Omental fat pad (tissue), 4 donors: ENCODE results near the gene FSTL5. TPM values are rescaled to one million over a fixed set of nuclear protein-coding genes. Genes with fewer than 3 reads are reported as not detected.

Experiments used
- ATAC-seq: fragments of 150-250 bp; one replicate; pipeline ENCODE4 v1.9.1; 2016; ENCODE audit warnings: mild to moderate bottlenecking, moderate library complexity; ENCODE audit not compliant: low FRiP score
- DNase-seq: peaks from one replicate; pipeline ENCODE4 v3.0.0-alpha.2; 2019; ENCODE audit warnings: low spot score
- total RNA-seq, 4 donors: library from RNA; depleted of rRNA; stranded (reverse); fragments of >200 nt; gene quantifications; one replicate each; pipeline ENCODE4 v1.1.0, GENCODE V29; 2016
- TF ChIP-seq, protein P1 (sequence below), 3 donors: fragments of 450-650 bp; IDR thresholded peaks; one replicate each; pipeline ENCODE4 v1.5.1; 2016 to 2017; ENCODE audit warnings: antibody characterized with exemption in 3 of 3, mild to moderate bottlenecking in 3 of 3, moderate library complexity in 2 of 3

Gene FSTL5
- total RNA-seq, 4 donors from 2014 or later, result not detected

DNA sequence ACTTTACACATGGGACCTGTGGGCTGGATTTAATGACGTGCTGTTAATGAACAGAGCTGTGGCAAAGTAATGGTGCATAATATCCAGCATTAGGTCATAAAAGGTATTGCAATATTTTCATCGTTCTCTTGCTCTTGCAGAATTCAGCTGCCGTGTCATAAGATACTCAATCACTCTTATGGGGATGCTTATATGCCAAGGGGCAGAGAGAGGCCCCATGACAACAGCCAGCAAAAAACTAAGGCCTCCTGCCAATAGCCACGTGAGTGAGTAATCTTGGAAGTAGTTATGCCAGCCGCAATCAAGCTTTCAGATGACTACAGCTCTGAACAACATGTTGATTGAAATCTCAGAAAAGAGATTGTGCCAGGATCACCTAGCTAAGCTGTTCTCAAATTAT is 616.9 kb downstream of the FSTL5 start:
- DNase-seq (no peak), ATAC-seq (no peak)
- TF ChIP-seq, protein P1, sequence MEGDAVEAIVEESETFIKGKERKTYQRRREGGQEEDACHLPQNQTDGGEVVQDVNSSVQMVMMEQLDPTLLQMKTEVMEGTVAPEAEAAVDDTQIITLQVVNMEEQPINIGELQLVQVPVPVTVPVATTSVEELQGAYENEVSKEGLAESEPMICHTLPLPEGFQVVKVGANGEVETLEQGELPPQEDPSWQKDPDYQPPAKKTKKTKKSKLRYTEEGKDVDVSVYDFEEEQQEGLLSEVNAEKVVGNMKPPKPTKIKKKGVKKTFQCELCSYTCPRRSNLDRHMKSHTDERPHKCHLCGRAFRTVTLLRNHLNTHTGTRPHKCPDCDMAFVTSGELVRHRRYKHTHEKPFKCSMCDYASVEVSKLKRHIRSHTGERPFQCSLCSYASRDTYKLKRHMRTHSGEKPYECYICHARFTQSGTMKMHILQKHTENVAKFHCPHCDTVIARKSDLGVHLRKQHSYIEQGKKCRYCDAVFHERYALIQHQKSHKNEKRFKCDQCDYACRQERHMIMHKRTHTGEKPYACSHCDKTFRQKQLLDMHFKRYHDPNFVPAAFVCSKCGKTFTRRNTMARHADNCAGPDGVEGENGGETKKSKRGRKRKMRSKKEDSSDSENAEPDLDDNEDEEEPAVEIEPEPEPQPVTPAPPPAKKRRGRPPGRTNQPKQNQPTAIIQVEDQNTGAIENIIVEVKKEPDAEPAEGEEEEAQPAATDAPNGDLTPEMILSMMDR (IDR thresholded peaks at IDR 0.05), result no peak

DNA sequence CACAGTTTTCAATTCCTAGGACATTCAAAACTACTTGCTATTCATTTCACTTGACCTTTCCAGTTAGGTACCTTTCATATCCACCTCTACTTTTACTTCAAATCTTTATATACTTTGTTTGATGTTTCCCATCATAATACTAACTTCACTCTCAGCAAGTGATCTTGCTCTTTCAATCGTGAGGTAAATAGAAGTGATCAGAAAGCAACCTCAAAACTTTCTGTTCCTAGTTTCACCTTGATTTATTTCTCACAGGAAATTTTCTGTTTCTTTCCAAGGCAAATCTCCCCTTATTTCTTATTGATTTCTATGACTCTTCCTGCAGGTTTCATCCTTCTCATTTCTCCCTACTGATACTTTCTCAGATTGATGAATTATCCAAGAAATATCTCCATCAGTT is 623.5 kb downstream of the FSTL5 start:
- TF ChIP-seq, protein P1 (IDR thresholded peaks at IDR 0.05), result no peak
- no peak for ATAC-seq
- DNase-seq, result no peak

DNA sequence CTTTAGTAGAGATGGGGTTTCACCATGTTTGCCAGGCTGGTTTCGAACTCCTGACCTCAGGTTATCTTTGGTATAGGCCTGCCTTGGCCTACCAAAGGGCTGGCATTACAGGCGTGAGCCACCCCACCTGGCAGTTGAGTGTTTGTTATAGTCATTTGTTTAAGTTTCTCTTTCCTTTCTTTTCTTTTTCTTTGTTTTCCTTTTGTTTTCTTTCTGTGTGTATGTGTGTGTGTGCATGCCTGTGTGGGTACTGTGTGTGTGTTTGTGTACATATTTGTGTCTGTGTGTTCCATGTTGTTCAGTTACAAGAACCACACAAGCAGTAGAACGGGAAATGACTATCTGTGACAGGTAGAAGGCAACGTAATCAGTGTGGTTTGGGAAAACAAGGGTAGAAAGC is 624.9 kb downstream of the FSTL5 start:
- ATAC-seq (no peak), DNase-seq (no peak)
- TF ChIP-seq, protein P1 (IDR thresholded peaks at IDR 0.05), result no peak

DNA sequence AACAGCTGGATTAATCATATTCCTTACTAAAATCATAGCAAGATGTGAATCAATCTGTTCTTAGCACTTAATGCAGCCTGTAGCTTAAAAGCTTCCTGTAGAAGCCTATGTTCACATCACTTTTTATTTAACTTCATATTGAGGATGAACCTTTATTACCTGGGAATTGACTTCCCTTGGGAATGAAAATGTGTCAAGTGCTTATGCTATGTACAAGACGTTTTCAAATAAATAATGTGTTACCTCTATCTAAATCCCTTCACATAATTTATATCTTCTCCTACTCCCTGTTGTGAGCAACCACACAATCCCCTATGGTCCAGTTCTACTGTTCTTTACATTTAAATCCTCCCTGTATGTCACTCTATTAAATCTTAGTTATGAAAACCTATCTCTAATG is 633.1 kb downstream of the FSTL5 start:
- TF ChIP-seq, protein P1 (IDR thresholded peaks at IDR 0.05), result no peak
- no peak for ATAC-seq
- DNase-seq, result no peak

DNA sequence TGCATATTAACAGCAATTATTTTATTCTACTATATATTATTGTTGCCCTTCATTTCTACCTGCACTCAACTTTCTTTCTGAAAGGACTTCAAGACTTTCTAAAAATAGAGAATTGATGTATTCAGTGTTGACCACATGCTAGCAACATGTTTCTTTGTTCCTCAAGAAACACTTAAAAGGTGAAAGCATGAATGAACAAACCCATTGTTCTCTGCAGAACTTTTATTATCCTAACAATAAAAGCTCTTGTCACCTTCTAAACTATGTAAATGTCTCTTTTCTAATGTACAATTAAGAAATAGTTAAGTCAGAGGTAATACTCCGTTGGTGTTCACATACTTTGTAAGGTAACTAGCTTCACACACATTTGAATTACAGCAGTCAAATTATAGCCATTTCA is 638.7 kb downstream of the FSTL5 start:
- TF ChIP-seq, protein P1 (IDR thresholded peaks at IDR 0.05), result no peak
- ATAC-seq (no peak), DNase-seq (no peak)

DNA sequence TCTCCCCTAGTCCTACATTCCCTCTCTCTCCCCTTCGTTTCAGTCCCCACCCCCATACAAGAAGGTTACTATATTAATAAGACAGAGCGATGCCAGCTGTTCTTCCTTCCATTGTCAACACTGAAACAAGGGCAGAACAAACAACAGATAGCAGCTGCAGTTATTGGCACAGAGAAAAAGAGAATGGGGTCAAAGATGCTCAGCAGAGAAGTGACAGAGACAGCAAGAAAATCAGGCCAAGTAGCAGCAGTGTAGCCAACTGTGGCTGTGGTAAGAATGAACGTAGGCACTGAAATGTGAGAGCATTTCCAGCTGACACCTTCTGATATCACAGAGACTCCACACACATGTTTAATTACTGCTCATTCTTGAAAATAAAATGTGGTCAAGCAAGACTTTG is 641.8 kb downstream of the FSTL5 start:
- TF ChIP-seq, protein P1 (IDR thresholded peaks at IDR 0.05), result no peak
- ATAC-seq (no peak), DNase-seq (no peak)

DNA sequence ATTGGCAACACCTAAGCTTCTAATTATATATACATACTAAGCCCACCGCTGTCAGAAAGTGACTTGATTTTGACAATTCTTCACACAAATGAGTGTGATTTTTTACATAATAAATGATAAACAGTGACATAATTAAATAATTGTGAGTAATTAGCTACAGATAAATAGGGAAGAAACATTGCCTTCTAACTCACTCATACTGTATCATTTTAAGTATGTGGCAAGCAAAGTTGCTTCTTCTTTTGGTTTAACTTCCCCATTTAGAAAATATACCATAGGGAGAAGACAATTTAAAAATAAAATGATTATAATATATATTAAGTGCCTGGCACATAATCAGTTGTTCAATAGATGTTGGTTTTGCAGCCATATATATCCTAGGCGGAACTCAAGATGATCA is 644.2 kb downstream of the FSTL5 start:
- TF ChIP-seq, protein P1 (IDR thresholded peaks at IDR 0.05), result no peak
- DNase-seq, result no peak
- ATAC-seq, result no peak
